ENCODE results near the gene SMG9. TPM values are rescaled to one million over a fixed set of nuclear protein-coding genes. Genes with fewer than 3 reads are reported as not detected.

The SMG9 gene
- total and polyA plus RNA-seq, 2 of the 13 experiments (the other 11 are each of a cell fraction or from before 2014, with no cell fraction given), result 16.1 to 18.7 TPM

DNA sequence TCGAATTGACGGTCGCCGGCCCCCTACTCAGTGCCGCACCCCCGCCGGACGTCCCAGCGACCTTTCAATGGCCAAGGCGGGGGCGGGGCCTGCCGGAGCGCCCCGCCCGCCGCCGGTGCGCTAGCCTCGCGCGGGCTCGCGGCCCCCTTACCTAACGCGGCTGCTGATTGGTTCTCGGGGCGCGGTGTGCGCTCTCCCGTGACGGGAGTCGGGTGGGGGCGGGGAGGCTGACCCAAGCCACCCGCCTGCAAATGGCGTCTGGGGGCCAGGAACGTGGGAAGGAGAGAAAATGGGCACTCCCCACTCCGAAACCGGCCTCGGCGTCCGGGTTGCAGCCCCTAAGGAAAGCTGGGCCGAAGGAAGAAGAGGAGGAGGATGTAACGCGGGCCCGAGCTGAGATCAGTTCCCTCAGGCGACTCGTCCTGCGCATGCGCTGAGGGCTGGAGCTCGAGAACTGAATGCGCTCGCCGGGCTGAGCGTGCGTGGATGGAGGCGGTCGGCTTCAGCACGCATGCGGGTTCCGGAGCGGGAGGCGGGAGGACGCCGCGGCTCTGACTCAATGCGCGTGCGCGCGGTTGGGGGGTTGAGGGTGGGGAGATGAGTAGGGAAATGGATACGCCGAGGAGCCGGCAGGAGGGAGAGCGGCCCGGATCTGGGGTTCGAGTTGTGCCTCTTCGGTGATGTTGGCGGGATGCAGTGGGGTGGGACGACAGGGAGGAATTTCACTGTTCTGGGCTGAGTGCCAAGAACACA, at the start of gene SMG9 (continued):
- TF ChIP-seq ZHX2 (IDR thresholded peaks at IDR 0.05; ENCODE audit: low read depth) (peak; percentile 33; the same call in 1 of the 2 replicates), ZHX2 (CRISPR knock-in tag; IDR thresholded peaks at IDR 0.05; ENCODE audit: borderline replicate concordance) (no peak), ZNF563 (CRISPR knock-in tag; IDR thresholded peaks at IDR 0.05) (no peak), ZNF329 (CRISPR knock-in tag; IDR thresholded peaks at IDR 0.05; ENCODE audit: low read depth) (peak; percentile 50; the same call in 1 of the 2 replicates), NKX3-1 (CRISPR knock-in tag; IDR thresholded peaks at IDR 0.05) (no peak), TEAD2 (CRISPR knock-in tag; IDR thresholded peaks at IDR 0.05) (no peak), MAZ (IDR thresholded peaks at IDR 0.05; ENCODE audit: borderline replicate concordance, low read depth, low read length) (peak; percentile 68), MAZ (CRISPR knock-in tag; IDR thresholded peaks at IDR 0.05; ENCODE audit: low read depth) (no peak; the same call in 1 of the 2 replicates), CREB1 (IDR thresholded peaks at IDR 0.05) (peak; percentile 71), CREB1 (CRISPR knock-in tag; IDR thresholded peaks at IDR 0.05) (no peak), SAP130 (CRISPR knock-in tag; IDR thresholded peaks at IDR 0.05; ENCODE audit: low read depth) (peak; percentile 71), SIX4 (CRISPR knock-in tag; IDR thresholded peaks at IDR 0.05) (peak; percentile 19; the same call in 1 of the 2 replicates), GMEB2 (CRISPR knock-in tag; IDR thresholded peaks at IDR 0.05; ENCODE audit: low read depth) (peak; percentile 55; the same call in 1 of the 2 replicates)
- TF ChIP-seq, protein P1, sequence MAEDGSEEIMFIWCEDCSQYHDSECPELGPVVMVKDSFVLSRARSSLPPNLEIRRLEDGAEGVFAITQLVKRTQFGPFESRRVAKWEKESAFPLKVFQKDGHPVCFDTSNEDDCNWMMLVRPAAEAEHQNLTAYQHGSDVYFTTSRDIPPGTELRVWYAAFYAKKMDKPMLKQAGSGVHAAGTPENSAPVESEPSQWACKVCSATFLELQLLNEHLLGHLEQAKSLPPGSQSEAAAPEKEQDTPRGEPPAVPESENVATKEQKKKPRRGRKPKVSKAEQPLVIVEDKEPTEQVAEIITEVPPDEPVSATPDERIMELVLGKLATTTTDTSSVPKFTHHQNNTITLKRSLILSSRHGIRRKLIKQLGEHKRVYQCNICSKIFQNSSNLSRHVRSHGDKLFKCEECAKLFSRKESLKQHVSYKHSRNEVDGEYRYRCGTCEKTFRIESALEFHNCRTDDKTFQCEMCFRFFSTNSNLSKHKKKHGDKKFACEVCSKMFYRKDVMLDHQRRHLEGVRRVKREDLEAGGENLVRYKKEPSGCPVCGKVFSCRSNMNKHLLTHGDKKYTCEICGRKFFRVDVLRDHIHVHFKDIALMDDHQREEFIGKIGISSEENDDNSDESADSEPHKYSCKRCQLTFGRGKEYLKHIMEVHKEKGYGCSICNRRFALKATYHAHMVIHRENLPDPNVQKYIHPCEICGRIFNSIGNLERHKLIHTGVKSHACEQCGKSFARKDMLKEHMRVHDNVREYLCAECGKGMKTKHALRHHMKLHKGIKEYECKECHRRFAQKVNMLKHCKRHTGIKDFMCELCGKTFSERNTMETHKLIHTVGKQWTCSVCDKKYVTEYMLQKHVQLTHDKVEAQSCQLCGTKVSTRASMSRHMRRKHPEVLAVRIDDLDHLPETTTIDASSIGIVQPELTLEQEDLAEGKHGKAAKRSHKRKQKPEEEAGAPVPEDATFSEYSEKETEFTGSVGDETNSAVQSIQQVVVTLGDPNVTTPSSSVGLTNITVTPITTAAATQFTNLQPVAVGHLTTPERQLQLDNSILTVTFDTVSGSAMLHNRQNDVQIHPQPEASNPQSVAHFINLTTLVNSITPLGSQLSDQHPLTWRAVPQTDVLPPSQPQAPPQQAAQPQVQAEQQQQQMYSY (CRISPR knock-in tag; IDR thresholded peaks at IDR 0.05), result no peak
- TF ChIP-seq, protein P2, sequence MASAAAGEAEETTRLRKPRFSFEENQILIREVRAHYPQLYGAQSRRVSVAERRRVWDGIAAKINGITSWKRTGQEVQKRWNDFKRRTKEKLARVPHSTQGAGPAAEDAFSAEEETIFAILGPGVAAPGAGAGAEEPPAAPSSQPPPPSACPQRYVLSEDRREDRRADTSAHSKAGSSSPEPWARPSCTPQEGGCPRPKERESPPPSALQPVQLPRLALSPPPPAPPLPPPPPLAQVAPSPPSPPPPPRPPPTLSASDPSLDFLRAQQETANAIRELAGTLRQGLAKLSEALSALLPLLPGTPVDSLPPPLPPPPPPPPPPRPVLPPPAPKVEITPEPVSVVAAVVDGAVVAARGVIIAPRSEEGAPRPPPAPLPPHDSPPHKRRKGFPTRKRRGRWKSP (CRISPR knock-in tag; IDR thresholded peaks at IDR 0.05), result peak; percentile 86

Data from HepG2 (cell line).